Activated B cell treated with CpG ODN at 0.5 μM for 24 hours (primary cell): Measurements from ENCODE around the gene WNT16. TPM values are rescaled to one million over a fixed set of nuclear protein-coding genes. Genes with fewer than 3 reads are reported as not detected.

Source experiments
- ATAC-seq: fragments of 200-7000 bp; cut with Tn5 transposase; one replicate; pipeline ENCODE4 v1.10.0; 2021; ENCODE audit warnings: low read depth, mild to moderate bottlenecking, moderate library complexity
- CTCF ChIA-PET: fragments of 350-600 bp; sonication (Branson Sonifier 250); formaldehyde crosslinking; loops from one replicate; lab custom pipeline; 2021; ENCODE audit warnings: antibody characterized with exemption; lab: Charles Lee
- POLR2A ChIA-PET: fragments of 350-600 bp; sonication (Branson Sonifier 250); formaldehyde crosslinking; loops from one replicate; lab custom pipeline; 2021; ENCODE audit warnings: antibody characterized with exemption; lab: Charles Lee
- DNase-seq: peaks from one replicate; pipeline ENCODE4 v3.0.0; 2022
- H3K27ac Mint-ChIP-seq: one replicate; pipeline ENCODE4 v1.8.0; 2020; ENCODE audit warnings: mixed read lengths
- H3K27me3 Mint-ChIP-seq: one replicate; pipeline ENCODE4 v1.8.0; 2021; ENCODE audit warnings: mixed read lengths
- H3K36me3 Mint-ChIP-seq: one replicate; pipeline ENCODE4 v1.8.0; 2021; ENCODE audit warnings: low read depth, mixed read lengths
- H3K4me1 Mint-ChIP-seq: one replicate; pipeline ENCODE4 v1.8.0; 2021; ENCODE audit warnings: mixed read lengths
- H3K4me3 Mint-ChIP-seq: one replicate; pipeline ENCODE4 v1.8.0; 2020; ENCODE audit warnings: mild to moderate bottlenecking, mixed read lengths
- H3K9me3 Mint-ChIP-seq: one replicate; pipeline ENCODE4 v1.8.0; 2020; ENCODE audit warnings: mixed read lengths
- CTCF ChIP-seq: fragments of 200-600 bp; IDR thresholded peaks from one replicate; pipeline ENCODE4 v1.8.0; 2022; ENCODE audit warnings: antibody characterized with exemption, mild to moderate bottlenecking
- intact Hi-C: fragments of 100-400 bp; cut with micrococcal nuclease; formaldehyde crosslinking; loops from one replicate; pipeline ENCODE4 v1.15.1; 2024
- total RNA-seq: library from RNA; stranded (reverse); gene quantifications from 2 replicates; pipeline ENCODE4 v1.2.3, GENCODE V29; 2022

Gene WNT16
- total RNA-seq, 1 donor from 2014 or later = 4.9 TPM

- no peak for TF ChIP-seq CTCF
- Mint-ChIP-seq H3K4me3 (peak overlapping the region; percentile 62), H3K36me3 (peaks cover 37% of the 10 kb centered on the region), H3K4me1 (peaks cover 96% of the 10 kb centered on the region), H3K27me3 (no peaks in the 10 kb centered on the region), H3K27ac (peak overlapping the region; percentile 83), H3K9me3 (no peaks in the 10 kb centered on the region)
- DNase-seq (no peak), ATAC-seq (peak; percentile 10)
- CTCF ChIA-PET = interaction anchor here (2.4 to 5.5 kb wide), 2 partner anchors 12 to 17 kb away, joined by 18 to 37 read pairs; partner anchors contain the start of gene FAM3C
- POLR2A ChIA-PET = interaction anchor here (3.7 to 9.5 kb wide), 2 partner anchors 10 to 11 kb away, joined by 38 to 116 read pairs; partner anchors contain the start of gene FAM3C
- intact Hi-C loops = no loop called here
Observed at GRCh38 chr7:121384265-121384664, 55.5 kb downstream of the WNT16 start.

- intact Hi-C loops = loop anchor here (1.0 kb wide), 3 partner anchors 8 to 13 kb away; partner anchors contain the start of gene FAM3C
- no peak for ATAC-seq
- POLR2A ChIA-PET = interaction anchor here (0.7 to 9.5 kb wide), 6 partner anchors 9 to 18 kb away, joined by 3 to 116 read pairs (median 5); partner anchors contain the start of gene FAM3C
- Mint-ChIP-seq H3K4me3 (peak overlapping the region; percentile 54), H3K27ac (peak overlapping the region; percentile 83), H3K9me3 (no peaks in the 10 kb centered on the region), H3K4me1 (peaks cover 96% of the 10 kb centered on the region), H3K36me3 (peaks cover 28% of the 10 kb centered on the region), H3K27me3 (no peaks in the 10 kb centered on the region)
- TF ChIP-seq CTCF = no peak
- CTCF ChIA-PET = interaction anchor here (1.1 to 5.5 kb wide), 5 partner anchors 11 to 162 kb away, joined by 3 to 37 read pairs (median 7); partner anchors contain the start of gene FAM3C
- DNase-seq = no peak
Observed at GRCh38 chr7:121385056-121385799, 56.4 kb downstream of the WNT16 start.

- Mint-ChIP-seq H3K36me3 (peaks cover 24% of the 10 kb centered on the region), H3K4me3 (peak overlapping the region; percentile 54), H3K27ac (peak overlapping the region; percentile 83), H3K27me3 (no peaks in the 10 kb centered on the region), H3K9me3 (no peaks in the 10 kb centered on the region), H3K4me1 (peaks cover 96% of the 10 kb centered on the region)
- DNase-seq (no peak), ATAC-seq (peak; percentile 86)
- no peak for TF ChIP-seq CTCF
- intact Hi-C loops = loop anchor here (1.0 kb wide), 3 partner anchors 8 to 13 kb away; partner anchors contain the start of gene FAM3C
- ChIA-PET CTCF (interaction anchor here (1.1 to 5.5 kb wide), 5 partner anchors 10 to 162 kb away, joined by 3 to 37 read pairs (median 7); partner anchors contain the start of gene FAM3C), POLR2A (interaction anchor here (1.3 to 9.5 kb wide), 5 partner anchors 9 to 19 kb away, joined by 4 to 116 read pairs (median 5); partner anchors contain the start of gene FAM3C)
Observed at GRCh38 chr7:121385800-121386179, 57.0 kb downstream of the WNT16 start.

- CTCF ChIA-PET = interaction anchor here (0.7 kb wide), 1 partner anchor 20 kb away, joined by 3 read pairs; no protein-coding TSS in a partner anchor
- Mint-ChIP-seq H3K4me1 (peaks cover 94% of the 10 kb centered on the region), H3K9me3 (peaks cover 10% of the 10 kb centered on the region), H3K27me3 (no peaks in the 10 kb centered on the region), H3K27ac (peak overlapping the region; percentile 71), H3K36me3 (peaks cover 29% of the 10 kb centered on the region), H3K4me3 (peak overlapping the region; percentile 50)
- DNase-seq (no peak), ATAC-seq (no peak)
- no peak for TF ChIP-seq CTCF
- POLR2A ChIA-PET = interaction anchor here (1.2 to 1.9 kb wide), 4 partner anchors 10 to 439 kb away, joined by 3 to 8 read pairs (median 5); partner anchors contain the start of gene ING3
- intact Hi-C loops = no loop called here
Observed at GRCh38 chr7:121388950-121389349, 60.1 kb downstream of the WNT16 start.
